Osteoblast (primary cell): ENCODE measurements around the gene FHIT. TPM values are rescaled to one million over a fixed set of nuclear protein-coding genes. Genes with fewer than 3 reads are reported as not detected.

Experiments used
- DNase-seq: peaks from one replicate; pipeline ENCODE4 v3.0.0; 2011; ENCODE audit warnings: low spot score, mixed read lengths; ENCODE audit not compliant: insufficient read length; ENCODE audit errors: missing footprints
- H2AFZ ChIP-seq: 2 replicates; pipeline ENCODE4 v1.6.0; 2011; ENCODE audit warnings: mild to moderate bottlenecking, low read length
- H3K27ac ChIP-seq: 2 replicates; pipeline ENCODE4 v1.5.1; 2011; ENCODE audit warnings: mild to moderate bottlenecking, low read depth, low read length, moderate library complexity
- H3K27me3 ChIP-seq: 2 replicates; pipeline ENCODE4 v1.6.0; 2012; ENCODE audit warnings: mild to moderate bottlenecking, control low read depth, inconsistent platforms, low read length, moderate library complexity; ENCODE audit not compliant: insufficient read depth
- H3K36me3 ChIP-seq: 2 replicates; pipeline ENCODE4 v1.5.1; 2011; ENCODE audit warnings: mild to moderate bottlenecking, low read length, control low read depth, moderate library complexity; ENCODE audit not compliant: insufficient read depth
- H3K4me1 ChIP-seq: 2 replicates; pipeline ENCODE4 v1.5.1; 2011; ENCODE audit warnings: mild to moderate bottlenecking, low read length, control low read depth, moderate library complexity; ENCODE audit not compliant: insufficient read depth
- H3K4me2 ChIP-seq: 2 replicates; pipeline ENCODE4 v1.6.0; 2011; ENCODE audit warnings: mild to moderate bottlenecking, low read length; ENCODE audit not compliant: insufficient read depth
- H3K4me3 ChIP-seq: fragments of 200-600 bp; sonication (generic); 3 replicates; pipeline ENCODE4 v1.5.1; 2012; ENCODE audit warnings: mild to moderate bottlenecking, low read length, inconsistent platforms; ENCODE audit not compliant: insufficient read depth
- H3K79me2 ChIP-seq: 2 replicates; pipeline ENCODE4 v1.6.0; 2012; ENCODE audit warnings: mild to moderate bottlenecking, low read length, control low read depth, inconsistent platforms; ENCODE audit not compliant: insufficient read depth
- H3K9me3 ChIP-seq: 2 replicates; pipeline ENCODE4 v1.5.1; 2011; ENCODE audit warnings: low read depth, low read length, control low read depth
- H4K20me1 ChIP-seq: 2 replicates; pipeline ENCODE4 v1.6.0; 2012; ENCODE audit warnings: mild to moderate bottlenecking, low read length, control low read depth; ENCODE audit not compliant: insufficient read depth
- total RNA-seq: library from RNA; depleted of rRNA; stranded (reverse); fragments of >200 nt; gene quantifications from 2 replicates; pipeline ENCODE4 v1.2.3, GENCODE V29; 2012
- TF ChIP-seq, protein P1 (sequence below): IDR thresholded peaks from 2 replicates; pipeline ENCODE4 v1.5.1; 2011; ENCODE audit warnings: mild to moderate bottlenecking, low read depth, low read length, moderate library complexity; ENCODE audit errors: extremely low read depth

Gene FHIT
- total RNA-seq, 1 donor = 3.3 TPM

DNA sequence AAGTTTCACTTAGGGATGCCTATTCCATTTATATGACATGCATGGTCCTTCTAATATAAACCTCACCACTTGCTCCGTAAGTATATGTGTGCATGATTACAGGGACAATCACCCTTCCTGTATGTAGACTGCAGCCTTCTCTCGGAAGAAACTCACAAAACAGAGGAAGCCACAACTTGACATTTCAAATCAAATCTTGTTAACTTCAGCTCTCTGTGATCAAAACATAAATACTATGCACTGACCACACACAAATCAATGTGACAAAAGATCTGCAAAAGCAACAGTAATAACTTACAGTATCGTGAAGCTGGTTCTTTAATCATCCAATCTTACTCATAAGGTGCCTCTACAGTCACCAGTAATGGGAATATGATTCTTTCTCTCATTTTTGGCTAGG is 50.2 kb downstream of the FHIT start:
- H4K20me1 ChIP-seq = no peaks in the 10 kb centered on the region
- H3K79me2 ChIP-seq = no peaks in the 10 kb centered on the region
- no peak overlapping the region for H2AFZ ChIP-seq
- H3K4me1 ChIP-seq = no peaks in the 10 kb centered on the region
- H3K9me3 ChIP-seq = no peaks in the 10 kb centered on the region
- H3K4me2 ChIP-seq = no peak overlapping the region
- H3K27ac ChIP-seq = no peak overlapping the region
- H3K4me3 ChIP-seq = no peak overlapping the region
- no peaks in the 10 kb centered on the region for H3K36me3 ChIP-seq
- TF ChIP-seq, protein P1, sequence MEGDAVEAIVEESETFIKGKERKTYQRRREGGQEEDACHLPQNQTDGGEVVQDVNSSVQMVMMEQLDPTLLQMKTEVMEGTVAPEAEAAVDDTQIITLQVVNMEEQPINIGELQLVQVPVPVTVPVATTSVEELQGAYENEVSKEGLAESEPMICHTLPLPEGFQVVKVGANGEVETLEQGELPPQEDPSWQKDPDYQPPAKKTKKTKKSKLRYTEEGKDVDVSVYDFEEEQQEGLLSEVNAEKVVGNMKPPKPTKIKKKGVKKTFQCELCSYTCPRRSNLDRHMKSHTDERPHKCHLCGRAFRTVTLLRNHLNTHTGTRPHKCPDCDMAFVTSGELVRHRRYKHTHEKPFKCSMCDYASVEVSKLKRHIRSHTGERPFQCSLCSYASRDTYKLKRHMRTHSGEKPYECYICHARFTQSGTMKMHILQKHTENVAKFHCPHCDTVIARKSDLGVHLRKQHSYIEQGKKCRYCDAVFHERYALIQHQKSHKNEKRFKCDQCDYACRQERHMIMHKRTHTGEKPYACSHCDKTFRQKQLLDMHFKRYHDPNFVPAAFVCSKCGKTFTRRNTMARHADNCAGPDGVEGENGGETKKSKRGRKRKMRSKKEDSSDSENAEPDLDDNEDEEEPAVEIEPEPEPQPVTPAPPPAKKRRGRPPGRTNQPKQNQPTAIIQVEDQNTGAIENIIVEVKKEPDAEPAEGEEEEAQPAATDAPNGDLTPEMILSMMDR = no peak
- DNase-seq = no peak
- no peaks in the 10 kb centered on the region for H3K27me3 ChIP-seq

DNA sequence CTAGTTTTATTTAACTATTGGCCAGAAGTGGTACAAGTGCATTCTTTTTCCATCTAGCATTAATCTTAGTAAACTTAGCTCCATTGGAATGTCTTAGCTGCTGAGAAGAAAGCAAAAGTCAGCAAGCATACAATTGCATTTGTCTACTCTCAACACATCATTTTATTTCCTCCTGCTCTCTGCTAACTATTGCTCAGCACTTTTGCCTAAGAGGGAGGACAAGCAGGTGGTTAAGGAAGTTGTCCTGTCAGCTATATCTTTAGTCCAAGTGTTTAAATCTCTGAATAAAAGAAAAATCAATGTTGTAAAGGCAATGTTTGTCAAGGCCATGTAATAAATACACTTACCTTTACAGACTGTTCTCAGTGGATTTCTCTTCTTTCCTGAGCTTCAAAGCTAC is 51.0 kb downstream of the FHIT start:
- TF ChIP-seq, protein P1 = no peak
- H3K4me2 ChIP-seq = no peak overlapping the region
- no peaks in the 10 kb centered on the region for H3K9me3 ChIP-seq
- no peak overlapping the region for H3K27ac ChIP-seq
- H3K36me3 ChIP-seq = no peaks in the 10 kb centered on the region
- no peaks in the 10 kb centered on the region for H3K4me1 ChIP-seq
- no peak overlapping the region for H3K4me3 ChIP-seq
- no peaks in the 10 kb centered on the region for H3K79me2 ChIP-seq
- H4K20me1 ChIP-seq = no peaks in the 10 kb centered on the region
- no peak overlapping the region for H2AFZ ChIP-seq
- H3K27me3 ChIP-seq = no peaks in the 10 kb centered on the region
- no peak for DNase-seq

DNA sequence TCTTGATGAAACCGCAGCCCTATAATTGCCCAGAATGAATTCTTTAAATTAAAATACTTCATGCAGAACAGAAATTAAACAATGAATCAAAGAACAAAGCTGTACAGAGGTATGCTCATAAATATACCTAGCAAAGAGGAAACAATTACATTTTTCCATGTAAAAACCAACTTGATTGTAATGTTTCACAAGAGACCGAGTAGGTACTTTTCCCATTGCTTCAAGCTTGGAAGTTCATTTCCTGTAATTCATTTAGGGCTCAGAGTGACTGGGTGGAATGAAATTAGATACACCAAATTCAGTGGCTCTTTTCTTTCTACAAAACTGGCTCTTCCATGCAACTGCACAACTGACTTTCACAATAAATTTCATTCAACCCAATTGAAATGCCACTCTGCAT is 51.4 kb downstream of the FHIT start:
- Histone ChIP-seq H3K9me3 (no peaks in the 10 kb centered on the region), H3K79me2 (no peaks in the 10 kb centered on the region), H3K27me3 (no peaks in the 10 kb centered on the region), H3K4me1 (no peaks in the 10 kb centered on the region), H2AFZ (no peak overlapping the region), H3K4me2 (no peak overlapping the region), H3K4me3 (no peak overlapping the region), H3K36me3 (no peaks in the 10 kb centered on the region), H3K27ac (no peak overlapping the region), H4K20me1 (no peaks in the 10 kb centered on the region)
- DNase-seq = no peak
- TF ChIP-seq, protein P1 = no peak

DNA sequence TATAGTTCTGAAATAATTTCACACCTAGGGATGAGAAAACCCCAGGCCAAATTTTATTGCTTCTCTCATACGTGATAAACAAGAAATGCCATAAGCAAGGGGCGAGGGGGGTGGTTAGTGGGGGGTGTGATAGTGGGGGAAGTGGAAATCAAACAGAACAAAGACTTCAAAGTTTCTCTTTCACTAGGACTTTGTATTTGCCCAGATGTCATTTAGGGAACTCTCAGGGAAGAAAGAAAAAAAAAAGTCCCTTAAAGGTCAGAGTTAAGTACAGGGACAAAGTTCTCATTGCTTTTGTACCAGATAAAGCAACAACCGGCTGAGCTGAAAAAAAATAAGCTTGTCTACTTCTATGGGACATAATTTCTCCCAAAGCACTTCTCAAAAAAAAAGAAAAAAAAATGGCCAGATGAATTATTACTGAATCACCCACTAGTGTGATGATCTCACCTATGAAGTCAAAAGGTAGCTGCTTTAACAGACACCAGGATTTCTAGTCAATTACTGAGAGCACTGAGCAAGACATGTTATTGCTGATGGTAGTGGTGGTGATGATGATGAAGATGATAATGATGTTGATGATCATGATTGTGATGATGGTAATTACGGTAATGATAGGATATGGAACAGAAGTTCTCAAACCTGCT is 56.2 kb downstream of the FHIT start:
- no peak overlapping the region for H3K4me2 ChIP-seq
- no peaks in the 10 kb centered on the region for H3K27me3 ChIP-seq
- no peaks in the 10 kb centered on the region for H3K79me2 ChIP-seq
- no peak overlapping the region for H3K4me3 ChIP-seq
- no peak overlapping the region for H3K27ac ChIP-seq
- TF ChIP-seq, protein P1 = no peak
- H3K36me3 ChIP-seq = no peaks in the 10 kb centered on the region
- H2AFZ ChIP-seq = no peak overlapping the region
- DNase-seq = no peak
- no peaks in the 10 kb centered on the region for H3K4me1 ChIP-seq
- H3K9me3 ChIP-seq = no peaks in the 10 kb centered on the region
- no peaks in the 10 kb centered on the region for H4K20me1 ChIP-seq
